ENCODE measurements around the gene SEPTIN7. TPM values are rescaled to one million over a fixed set of nuclear protein-coding genes. Genes with fewer than 3 reads are reported as not detected.

The SEPTIN7 gene
- total RNA-seq, 4 donors from 2014 or later: 92.1 to 145 (median 114) TPM

DNA sequence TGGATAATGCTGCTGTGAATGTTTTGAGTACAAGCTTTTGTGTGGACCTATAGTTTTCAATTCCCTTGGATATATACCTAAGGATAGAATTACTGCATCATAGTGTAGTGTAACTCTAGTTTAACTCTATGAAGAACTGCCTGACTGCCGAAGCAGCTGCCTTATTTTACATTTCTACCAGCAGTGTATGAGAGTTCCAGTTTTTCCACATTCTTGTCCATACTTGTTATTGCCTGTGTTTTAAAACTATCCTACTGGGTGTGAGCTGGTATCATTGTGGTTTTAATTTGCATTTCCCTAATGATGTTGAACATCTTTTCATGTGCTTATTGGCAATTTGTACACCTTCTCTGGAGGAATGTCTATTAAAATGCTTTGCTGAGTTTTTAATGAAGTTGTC is 15.7 kb downstream of the SEPTIN7 start:
- peaks cover 0 to 13% of the 10 kb centered on the region in 2 donors for H3K4me1 ChIP-seq
- H3K36me3 ChIP-seq: no peaks in the 10 kb centered on the region
- no peak for DNase-seq
- in situ Hi-C loops (cut with MboI; ENCODE audit: low sequenced_read_pairs in 4 of 4) (loop anchor here in 1 of 4 donors (25.0 kb wide), 1 partner anchor 104 kb away; no protein-coding TSS in a partner anchor), intact Hi-C loops (cut with DNase I; ENCODE audit: low total_unique reads) (no loop called here)
- ATAC-seq: no peak
- H3K4me3 ChIP-seq: no peak overlapping the region
- TF ChIP-seq, protein P1, sequence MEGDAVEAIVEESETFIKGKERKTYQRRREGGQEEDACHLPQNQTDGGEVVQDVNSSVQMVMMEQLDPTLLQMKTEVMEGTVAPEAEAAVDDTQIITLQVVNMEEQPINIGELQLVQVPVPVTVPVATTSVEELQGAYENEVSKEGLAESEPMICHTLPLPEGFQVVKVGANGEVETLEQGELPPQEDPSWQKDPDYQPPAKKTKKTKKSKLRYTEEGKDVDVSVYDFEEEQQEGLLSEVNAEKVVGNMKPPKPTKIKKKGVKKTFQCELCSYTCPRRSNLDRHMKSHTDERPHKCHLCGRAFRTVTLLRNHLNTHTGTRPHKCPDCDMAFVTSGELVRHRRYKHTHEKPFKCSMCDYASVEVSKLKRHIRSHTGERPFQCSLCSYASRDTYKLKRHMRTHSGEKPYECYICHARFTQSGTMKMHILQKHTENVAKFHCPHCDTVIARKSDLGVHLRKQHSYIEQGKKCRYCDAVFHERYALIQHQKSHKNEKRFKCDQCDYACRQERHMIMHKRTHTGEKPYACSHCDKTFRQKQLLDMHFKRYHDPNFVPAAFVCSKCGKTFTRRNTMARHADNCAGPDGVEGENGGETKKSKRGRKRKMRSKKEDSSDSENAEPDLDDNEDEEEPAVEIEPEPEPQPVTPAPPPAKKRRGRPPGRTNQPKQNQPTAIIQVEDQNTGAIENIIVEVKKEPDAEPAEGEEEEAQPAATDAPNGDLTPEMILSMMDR (IDR thresholded peaks at IDR 0.05 in 4 of 5, conservative IDR thresholded peaks at IDR 0.05 in 1 of 5): no peak
- TF ChIP-seq POLR2A (IDR thresholded peaks at IDR 0.05): no peak
- H3K27me3 ChIP-seq: no peaks in the 10 kb centered on the region
- no peaks in the 10 kb centered on the region for H3K9me3 ChIP-seq
- no peak overlapping the region for H3K27ac ChIP-seq

DNA sequence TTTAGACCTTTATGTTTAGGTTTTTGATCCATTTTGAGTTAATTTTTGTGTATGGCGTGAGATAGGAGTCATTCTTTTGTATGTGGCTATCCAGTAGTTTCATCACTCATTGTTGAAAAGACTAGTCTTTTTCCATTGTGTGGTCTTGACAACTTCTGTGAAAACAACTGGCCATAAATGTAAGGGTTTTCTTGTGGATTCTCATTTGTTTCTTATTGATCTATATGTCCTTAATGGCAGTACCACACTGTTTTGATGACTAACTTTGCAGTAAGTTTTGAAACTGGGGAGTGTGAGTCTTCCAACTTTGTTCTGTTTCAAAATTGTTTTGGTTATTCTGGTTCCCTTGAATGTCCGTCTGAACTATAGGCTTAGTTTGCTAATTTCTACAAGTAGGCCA is 16.3 kb downstream of the SEPTIN7 start:
- DNase-seq: no peak

DNA sequence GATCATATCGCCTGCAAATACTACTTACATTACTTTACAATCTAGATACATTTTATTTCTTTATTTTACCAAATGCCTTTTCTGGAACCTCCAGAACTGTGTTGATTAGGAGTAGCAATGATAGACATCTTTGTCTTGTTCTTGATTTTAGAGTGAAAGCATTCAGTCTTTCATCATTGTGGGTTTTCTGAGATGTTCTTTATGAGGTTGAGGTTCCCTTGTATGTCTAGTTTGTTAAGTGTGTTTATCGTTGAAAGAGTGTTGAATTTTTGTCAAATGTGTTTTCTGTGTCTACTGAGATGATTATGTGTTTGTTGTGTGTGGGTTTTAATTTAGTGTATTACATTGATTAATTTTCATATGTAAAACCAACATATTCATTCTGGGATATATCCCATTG is 17.1 kb downstream of the SEPTIN7 start:
- H3K4me1 ChIP-seq: peaks cover 0 to 5% of the 10 kb centered on the region in 2 donors
- no peak overlapping the region for H3K4me3 ChIP-seq
- H3K36me3 ChIP-seq: no peaks in the 10 kb centered on the region
- no peak for DNase-seq
- TF ChIP-seq, protein P1 (IDR thresholded peaks at IDR 0.05 in 4 of 5, conservative IDR thresholded peaks at IDR 0.05 in 1 of 5): no peak
- TF ChIP-seq POLR2A (IDR thresholded peaks at IDR 0.05): no peak
- in situ Hi-C loops (cut with MboI; ENCODE audit: low sequenced_read_pairs in 4 of 4): loop anchor here in 1 of 4 donors (25.0 kb wide), 1 partner anchor 106 kb away; no protein-coding TSS in a partner anchor
- H3K27me3 ChIP-seq: no peaks in the 10 kb centered on the region
- H3K9me3 ChIP-seq: no peaks in the 10 kb centered on the region
- intact Hi-C loops (cut with DNase I; ENCODE audit: low total_unique reads): no loop called here
- H3K27ac ChIP-seq: no peak overlapping the region
- no peak for ATAC-seq

More for the DNA sequence above, 16.3 kb downstream of the SEPTIN7 start:
- in situ Hi-C loops (cut with MboI; ENCODE audit: low sequenced_read_pairs in 4 of 4) (loop anchor here in 1 of 4 donors (25.0 kb wide), 1 partner anchor 105 kb away; no protein-coding TSS in a partner anchor), intact Hi-C loops (cut with DNase I; ENCODE audit: low total_unique reads) (no loop called here)
- ATAC-seq: no peak
- no peak overlapping the region for H3K27ac ChIP-seq
- H3K9me3 ChIP-seq: no peaks in the 10 kb centered on the region
- H3K4me1 ChIP-seq: peaks cover 0 to 8% of the 10 kb centered on the region in 2 donors
- no peaks in the 10 kb centered on the region for H3K27me3 ChIP-seq
- no peak overlapping the region for H3K4me3 ChIP-seq
- no peak for TF ChIP-seq POLR2A (IDR thresholded peaks at IDR 0.05)
- TF ChIP-seq, protein P1 (IDR thresholded peaks at IDR 0.05 in 4 of 5, conservative IDR thresholded peaks at IDR 0.05 in 1 of 5): no peak
- H3K36me3 ChIP-seq: no peaks in the 10 kb centered on the region

DNA sequence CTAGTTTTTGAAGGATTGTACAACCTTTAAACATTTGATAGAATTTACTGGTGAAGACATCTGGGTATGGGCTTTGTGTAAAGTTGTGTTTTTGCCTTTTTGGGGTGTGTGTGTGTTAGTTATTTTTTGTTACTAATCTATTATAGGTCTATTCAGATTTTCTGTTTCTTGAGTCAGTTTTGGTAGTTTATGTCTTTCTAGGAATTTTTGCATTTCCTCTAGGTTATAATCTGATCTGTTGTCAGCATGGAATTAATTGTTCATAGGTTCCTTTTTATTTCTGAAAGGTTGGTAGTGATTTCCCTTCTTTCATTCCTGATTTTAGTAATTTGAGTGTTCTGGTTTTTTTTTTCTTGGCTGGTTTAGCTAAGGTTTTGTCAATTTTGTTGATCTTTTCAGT is 17.7 kb downstream of the SEPTIN7 start:
- DNase-seq: no peak
- ATAC-seq: no peak
- intact Hi-C loops (cut with DNase I; ENCODE audit: low total_unique reads) (no loop called here), in situ Hi-C loops (cut with MboI; ENCODE audit: low sequenced_read_pairs in 4 of 4) (loop anchor here in 1 of 4 donors (25.0 kb wide), 1 partner anchor 106 kb away; no protein-coding TSS in a partner anchor)
- no peak for TF ChIP-seq POLR2A (IDR thresholded peaks at IDR 0.05)
- TF ChIP-seq, protein P1 (IDR thresholded peaks at IDR 0.05 in 4 of 5, conservative IDR thresholded peaks at IDR 0.05 in 1 of 5): no peak
- Histone ChIP-seq H3K36me3 (no peaks in the 10 kb centered on the region), H3K27me3 (no peaks in the 10 kb centered on the region), H3K9me3 (no peaks in the 10 kb centered on the region), H3K4me3 (no peak overlapping the region), H3K27ac (no peak overlapping the region), H3K4me1 (peaks cover 5 to 9% of the 10 kb centered on the region in 2 donors)

DNA sequence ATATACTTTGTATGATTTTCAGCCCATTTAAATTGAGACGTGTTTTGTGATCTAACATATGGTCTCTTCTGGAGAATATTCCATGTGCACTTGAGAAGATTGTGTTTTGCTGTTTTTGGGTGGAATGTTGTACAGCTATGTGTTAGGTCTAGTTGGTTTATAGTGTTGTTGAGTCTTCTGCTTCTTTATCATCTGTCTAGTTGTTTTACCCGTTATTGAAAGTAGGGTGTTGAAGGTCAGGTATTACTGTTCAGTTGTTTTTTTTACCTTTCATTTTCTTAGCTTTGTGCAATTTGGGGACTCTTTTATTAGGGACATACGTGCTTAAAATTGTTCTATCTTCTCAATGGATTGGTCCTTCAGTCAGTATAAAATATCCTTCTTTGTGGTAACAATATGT is 18.5 kb downstream of the SEPTIN7 start:
- H3K27ac ChIP-seq: no peak overlapping the region
- DNase-seq (no peak), ATAC-seq (no peak)
- intact Hi-C loops (cut with DNase I; ENCODE audit: low total_unique reads) (no loop called here), in situ Hi-C loops (cut with MboI; ENCODE audit: low sequenced_read_pairs in 4 of 4) (loop anchor here in 1 of 4 donors (25.0 kb wide), 1 partner anchor 107 kb away; no protein-coding TSS in a partner anchor)
- H3K4me1 ChIP-seq: peaks cover 13 to 17% of the 10 kb centered on the region in 2 donors
- H3K27me3 ChIP-seq: no peaks in the 10 kb centered on the region
- H3K4me3 ChIP-seq: no peak overlapping the region
- TF ChIP-seq POLR2A (IDR thresholded peaks at IDR 0.05): no peak
- TF ChIP-seq, protein P1 (IDR thresholded peaks at IDR 0.05 in 4 of 5, conservative IDR thresholded peaks at IDR 0.05 in 1 of 5): no peak
- no peaks in the 10 kb centered on the region for H3K36me3 ChIP-seq
- H3K9me3 ChIP-seq: no peaks in the 10 kb centered on the region

Measured in gastrocnemius medialis (tissue), 4 donors.